ENCODE data around the gene NDUFAF8.

NDUFAF8 gene

DNA sequence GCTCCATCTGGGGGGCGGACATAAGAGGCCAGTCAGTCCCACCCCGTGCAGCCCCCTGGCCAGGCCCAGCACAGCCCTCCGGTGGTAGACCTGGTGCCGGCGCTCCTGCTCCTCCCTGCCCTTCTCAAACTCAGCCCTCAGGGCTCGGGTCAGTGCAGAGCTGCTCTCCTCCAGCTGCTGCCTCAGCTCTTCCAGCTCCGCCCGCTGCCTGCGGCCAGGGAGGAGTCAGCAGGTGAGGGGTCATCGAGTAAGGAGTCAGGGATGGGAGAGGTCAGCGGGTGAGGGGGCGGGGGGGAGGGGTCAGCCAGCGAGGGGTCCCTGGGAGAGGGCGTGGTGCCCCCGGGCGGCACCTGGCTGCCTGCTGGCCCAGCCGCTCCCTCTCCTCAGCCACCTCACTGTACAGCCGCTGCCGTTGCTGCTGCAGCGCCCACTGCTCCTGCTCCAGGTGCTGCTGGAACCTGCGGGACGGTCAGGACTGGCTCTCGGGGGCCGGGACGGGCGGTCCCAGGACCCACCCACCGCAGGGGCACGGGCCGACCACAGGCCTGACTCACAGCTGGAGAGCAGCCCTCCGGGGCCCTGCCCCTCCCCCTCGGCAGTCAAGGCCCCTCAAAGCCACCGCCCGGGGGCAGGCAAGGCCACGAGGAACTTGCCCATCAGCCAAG, 46.6 kb upstream of the NDUFAF8 start:
- POLR2A ChIA-PET: no interaction called here
- CTCF ChIA-PET: no interaction called here
- TF ChIP-seq, protein P1, sequence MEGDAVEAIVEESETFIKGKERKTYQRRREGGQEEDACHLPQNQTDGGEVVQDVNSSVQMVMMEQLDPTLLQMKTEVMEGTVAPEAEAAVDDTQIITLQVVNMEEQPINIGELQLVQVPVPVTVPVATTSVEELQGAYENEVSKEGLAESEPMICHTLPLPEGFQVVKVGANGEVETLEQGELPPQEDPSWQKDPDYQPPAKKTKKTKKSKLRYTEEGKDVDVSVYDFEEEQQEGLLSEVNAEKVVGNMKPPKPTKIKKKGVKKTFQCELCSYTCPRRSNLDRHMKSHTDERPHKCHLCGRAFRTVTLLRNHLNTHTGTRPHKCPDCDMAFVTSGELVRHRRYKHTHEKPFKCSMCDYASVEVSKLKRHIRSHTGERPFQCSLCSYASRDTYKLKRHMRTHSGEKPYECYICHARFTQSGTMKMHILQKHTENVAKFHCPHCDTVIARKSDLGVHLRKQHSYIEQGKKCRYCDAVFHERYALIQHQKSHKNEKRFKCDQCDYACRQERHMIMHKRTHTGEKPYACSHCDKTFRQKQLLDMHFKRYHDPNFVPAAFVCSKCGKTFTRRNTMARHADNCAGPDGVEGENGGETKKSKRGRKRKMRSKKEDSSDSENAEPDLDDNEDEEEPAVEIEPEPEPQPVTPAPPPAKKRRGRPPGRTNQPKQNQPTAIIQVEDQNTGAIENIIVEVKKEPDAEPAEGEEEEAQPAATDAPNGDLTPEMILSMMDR (IDR thresholded peaks at IDR 0.05; ENCODE audit: control extremely low read depth, extremely low read depth, low read depth, missing control alignments): no peak
- no peak for DNase-seq (ENCODE audit: extremely low spot score)

DNA sequence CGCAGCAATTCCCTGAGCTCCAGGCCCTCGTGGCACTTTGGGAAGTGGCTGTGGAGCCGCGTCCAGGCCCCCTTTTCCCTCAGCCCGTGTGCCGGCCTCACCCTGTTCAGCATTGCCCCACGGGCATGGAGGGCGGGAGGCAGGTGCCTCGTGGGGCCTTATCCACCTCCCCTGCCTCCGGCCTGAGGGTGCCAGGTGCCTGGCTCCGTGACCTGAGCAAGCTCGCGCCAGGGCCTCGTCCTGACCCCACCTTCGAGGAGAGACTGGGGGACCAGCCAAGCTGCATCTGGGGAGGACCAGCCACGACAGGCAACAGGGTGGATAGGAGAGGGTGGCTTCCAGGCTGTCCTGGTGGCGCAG, 46.1 kb upstream of the NDUFAF8 start:
- no peak for DNase-seq (ENCODE audit: extremely low spot score)
- ChIA-PET POLR2A (no interaction called here), CTCF (no interaction called here)
- TF ChIP-seq, protein P1 (IDR thresholded peaks at IDR 0.05; ENCODE audit: control extremely low read depth, extremely low read depth, low read depth, missing control alignments): no peak

DNA sequence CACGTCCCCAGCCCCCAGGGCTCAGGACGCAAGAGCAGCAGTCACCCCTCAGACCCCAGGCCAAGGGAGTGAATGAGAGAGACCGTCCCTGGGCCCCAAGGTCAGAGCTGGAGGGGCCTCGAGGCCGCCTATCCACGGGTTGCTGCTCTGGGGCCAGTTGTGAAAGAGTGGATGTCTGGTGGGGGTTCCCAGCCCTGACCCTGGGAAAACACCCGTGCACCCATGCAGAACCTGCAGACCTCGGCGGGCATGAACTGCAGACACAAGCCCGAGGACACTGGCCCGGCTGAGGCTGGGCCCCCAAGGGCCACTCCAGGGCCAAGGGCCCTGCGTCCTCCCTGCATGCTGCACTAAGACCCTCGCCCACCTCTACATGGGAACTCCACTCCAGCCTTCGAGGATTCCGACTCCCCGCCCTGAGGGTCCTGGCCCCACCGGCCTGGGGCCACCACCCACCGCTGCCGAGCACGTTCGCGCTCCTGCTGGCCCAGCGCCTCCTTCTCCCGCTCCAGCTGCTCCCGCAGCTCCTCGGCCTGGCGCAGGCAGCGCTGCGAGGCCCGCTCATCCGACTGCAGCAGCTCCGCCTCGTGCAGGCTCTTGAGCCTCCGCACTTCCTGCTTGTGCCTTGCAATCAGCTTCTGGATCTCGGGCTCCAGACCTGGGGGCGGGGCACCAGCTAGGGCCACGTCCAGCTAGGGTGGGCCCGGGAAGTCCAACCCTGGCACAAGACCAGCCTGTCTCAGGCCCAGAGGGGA, 45.5 kb upstream of the NDUFAF8 start:
- TF ChIP-seq, protein P1 (IDR thresholded peaks at IDR 0.05; ENCODE audit: control extremely low read depth, extremely low read depth, low read depth, missing control alignments): no peak
- peak; percentile 58 for DNase-seq (ENCODE audit: extremely low spot score)
- ChIA-PET POLR2A (no interaction called here), CTCF (no interaction called here)

DNA sequence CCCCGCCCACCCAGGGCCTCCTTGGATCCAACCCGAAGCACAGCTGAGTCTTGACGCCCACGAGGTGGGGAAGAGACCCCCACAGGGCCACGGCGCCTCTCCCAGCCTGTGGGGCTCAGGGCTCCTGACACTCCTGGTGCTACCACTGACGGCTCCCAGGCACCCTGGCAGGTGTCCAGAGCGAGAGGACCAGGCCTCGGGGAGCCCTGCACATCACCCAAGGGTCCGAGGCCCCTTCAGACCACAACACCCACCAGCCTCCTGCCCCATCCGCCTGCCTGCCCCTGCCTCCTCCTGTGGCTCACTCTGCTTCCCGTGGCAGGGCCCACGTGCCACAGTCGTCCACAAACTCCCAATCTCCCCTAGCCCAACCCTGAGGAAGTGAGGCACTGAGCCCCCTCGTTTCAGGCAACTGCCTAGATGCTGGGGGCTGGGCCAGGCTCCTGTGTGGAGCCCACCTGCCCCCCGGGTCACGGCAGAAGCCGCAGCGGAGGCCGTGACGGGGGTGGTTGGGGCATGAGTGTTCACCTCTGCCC, 44.8 kb upstream of the NDUFAF8 start:
- CTCF ChIA-PET: no interaction called here
- DNase-seq (ENCODE audit: extremely low spot score): no peak
- TF ChIP-seq, protein P1 (IDR thresholded peaks at IDR 0.05; ENCODE audit: control extremely low read depth, extremely low read depth, low read depth, missing control alignments): no peak

DNA sequence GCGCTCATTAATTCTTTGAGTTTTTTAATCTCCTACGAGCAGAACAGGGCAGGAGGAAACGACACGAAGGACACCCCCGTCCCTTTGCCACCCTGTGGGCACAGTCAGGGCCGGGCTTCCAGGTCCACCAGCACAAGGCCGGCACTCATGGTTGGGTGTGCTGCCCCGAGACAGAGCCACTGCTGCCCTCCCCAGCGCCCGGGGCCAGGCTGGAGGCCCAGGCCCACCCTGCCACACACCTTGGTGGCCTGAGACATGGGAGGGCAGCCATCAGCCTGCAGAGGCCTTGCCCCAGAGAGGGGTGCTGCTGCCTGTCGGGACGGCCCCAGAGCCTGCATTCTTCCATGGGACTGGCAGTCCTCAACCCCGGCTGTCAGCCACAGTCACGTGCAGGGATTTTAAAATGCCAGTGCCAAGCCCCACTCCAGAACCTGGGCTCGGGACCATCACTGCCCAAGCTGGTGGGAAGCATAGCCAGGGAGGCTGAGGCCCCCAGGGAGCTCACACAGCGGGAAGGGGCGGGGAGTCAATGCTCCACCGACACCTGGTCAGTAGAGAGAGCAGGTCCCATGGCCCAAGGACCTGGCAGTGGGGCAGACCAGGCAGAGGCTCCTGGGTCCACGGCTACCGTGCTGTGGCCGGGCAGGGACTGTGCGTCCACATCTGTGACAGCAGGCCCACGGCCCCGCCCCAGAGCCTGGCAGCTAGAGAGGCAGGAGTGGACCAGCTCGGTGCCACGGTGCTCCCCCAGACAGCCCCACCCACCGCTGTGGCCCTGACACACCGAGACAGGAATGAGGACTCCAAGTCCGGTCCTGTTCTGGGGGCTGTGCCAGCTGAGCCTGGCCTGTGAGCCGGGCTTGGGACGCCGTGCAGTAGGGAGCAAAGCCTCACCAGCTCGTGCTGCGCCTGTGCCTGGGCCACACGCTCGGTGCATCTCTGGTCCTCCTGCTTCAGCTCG, 43.9 kb upstream of the NDUFAF8 start:
- TF ChIP-seq, protein P1 (IDR thresholded peaks at IDR 0.05; ENCODE audit: control extremely low read depth, extremely low read depth, low read depth, missing control alignments): no peak
- ChIA-PET POLR2A (no interaction called here), CTCF (interaction anchor here (1.3 kb wide), 1 partner anchor 45 kb away, joined by 3 read pairs; no protein-coding TSS in a partner anchor)
- DNase-seq (ENCODE audit: extremely low spot score): no peak

More for the DNA sequence above, 44.8 kb upstream of the NDUFAF8 start:
- POLR2A ChIA-PET: no interaction called here

DNA sequence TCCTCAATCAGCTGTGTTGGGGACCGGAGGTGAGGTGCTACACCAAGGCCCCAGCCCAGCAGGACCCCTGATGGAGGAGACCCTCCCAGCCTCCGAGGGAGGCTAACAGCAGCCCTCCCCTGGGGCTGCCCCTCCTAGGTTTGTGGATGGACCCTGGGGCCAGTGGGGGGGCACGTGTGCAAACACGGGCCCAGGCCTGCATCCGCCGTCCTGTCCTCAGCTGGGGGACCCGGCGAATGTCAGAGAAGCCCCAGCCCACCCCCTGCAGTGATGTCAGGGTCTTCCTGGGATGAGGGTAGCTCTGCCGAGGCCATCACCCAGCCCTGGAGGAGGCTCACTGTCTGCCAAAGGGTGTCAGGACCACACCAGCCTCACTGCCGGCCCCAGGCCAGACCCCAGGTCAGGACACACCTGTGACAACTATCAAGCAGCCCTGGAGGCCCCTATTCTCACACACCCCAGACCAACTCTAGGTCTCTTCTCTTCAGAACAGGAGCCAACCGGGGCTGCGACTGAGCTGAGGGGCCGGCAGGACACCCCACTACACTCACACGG, 43.1 kb upstream of the NDUFAF8 start:
- ChIA-PET CTCF (interaction anchor here (1.0 to 1.3 kb wide), 2 partner anchors 46 to 54 kb away, joined by 3 to 4 read pairs; no protein-coding TSS in a partner anchor), POLR2A (no interaction called here)

More for the DNA sequence above, 43.1 kb upstream of the NDUFAF8 start:
- no peak for DNase-seq (ENCODE audit: extremely low spot score)
- TF ChIP-seq, protein P1 (IDR thresholded peaks at IDR 0.05; ENCODE audit: control extremely low read depth, extremely low read depth, low read depth, missing control alignments): no peak

Data from GM10248 (cell line).